ENCODE data around the gene ZMYM1.
A peak's percentile ranks its signal among the peaks of the same experiment; 100 is the strongest.
"Not testable (repeated sequence)": the region's sequence is repeated elsewhere in the genome, so short reads cannot be mapped to it uniquely, and the experiment has no call there.

Gene ZMYM1

DNA sequence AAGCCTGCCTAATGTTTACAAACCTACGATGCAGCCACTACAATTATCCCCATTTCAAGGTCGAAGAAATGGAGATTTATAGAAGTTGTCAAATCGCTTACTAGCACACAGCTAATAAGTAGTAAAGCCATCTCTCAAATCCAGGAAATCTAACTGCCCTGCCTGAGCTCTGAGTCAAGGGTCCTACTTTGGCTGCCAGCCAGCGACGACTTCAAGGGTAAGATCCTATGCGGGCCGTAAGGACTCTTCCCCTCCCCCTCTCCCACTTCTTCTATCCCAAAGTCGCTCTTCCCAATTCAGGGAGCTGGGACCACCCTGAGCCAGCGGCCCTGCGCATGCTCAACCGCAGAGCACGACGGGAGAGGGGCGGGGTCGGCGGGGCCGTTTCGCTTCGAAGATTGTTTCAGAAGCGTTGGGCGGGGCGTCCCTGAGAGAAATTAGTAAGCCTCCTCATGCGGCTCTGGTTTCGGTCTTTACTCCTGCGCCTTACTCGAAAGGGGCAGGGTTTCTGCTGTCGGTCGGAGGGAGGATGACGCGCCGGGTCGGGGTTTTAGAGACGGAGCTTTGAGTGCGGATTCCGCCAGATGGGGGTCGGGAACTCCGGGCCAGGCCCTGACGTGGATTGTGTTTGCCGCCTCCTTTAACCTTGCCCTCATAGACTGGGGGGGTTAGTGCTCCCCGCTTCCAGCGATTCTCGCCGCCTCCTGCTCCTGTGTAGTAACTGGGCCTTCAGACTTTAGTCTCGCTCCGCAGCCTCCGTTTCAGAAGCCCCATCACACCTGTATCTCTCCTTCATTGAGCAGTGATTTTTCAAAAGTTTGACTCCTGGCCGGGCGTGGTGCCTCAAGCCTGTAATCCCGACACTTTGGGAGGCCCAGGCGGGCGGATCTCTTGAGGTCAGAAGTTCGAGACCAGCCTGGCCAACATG lies at the start of gene ZMYM1:
Gene ZMYM1 (plus strand): TSS at position 383 of the 928 bp plus-strand sequence. CDS start 14,603 bp downstream, outside the sequence.
- DNase-seq (ENCODE audit: low read depth, low spot score) = peak; percentile 54

DNA sequence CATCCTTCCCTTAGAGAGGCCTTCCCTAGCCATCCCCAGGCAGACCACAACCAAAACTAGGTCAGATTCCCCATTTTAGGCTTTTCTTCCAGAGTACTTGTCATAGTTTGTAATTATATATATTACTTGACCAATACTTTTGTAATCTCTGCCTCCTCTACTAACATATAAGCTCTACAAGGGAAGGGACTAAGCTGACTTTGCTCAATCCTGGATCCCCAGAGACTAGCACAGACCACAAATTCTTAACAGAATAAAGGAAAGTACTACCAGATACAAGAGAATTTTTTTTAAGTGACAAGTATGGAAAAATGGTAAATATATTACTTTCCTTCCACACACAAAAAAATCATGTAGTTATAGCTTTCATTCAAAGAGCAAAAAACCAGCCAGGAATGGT lies 49.4 kb upstream of the ZMYM1 start:
- no peak for DNase-seq (ENCODE audit: low read depth, low spot score)

DNA sequence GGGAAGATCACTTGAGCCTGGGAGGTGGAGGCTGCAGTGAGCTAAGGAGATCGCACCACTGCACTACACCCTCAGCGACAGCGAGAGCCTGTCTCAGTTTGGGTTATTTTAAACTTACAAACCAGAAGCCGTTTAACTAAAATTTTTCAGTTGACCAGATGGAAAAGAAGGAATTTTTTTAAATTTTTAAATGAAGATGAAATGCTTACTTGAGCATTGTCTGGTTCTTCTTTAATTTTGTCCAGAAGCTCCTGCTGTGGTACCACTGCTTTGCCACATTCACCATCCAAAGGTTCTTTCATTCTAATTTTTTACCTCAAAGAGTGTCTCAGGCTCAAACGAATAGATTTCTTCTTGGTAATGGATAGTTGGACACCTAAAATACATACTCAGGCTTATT lies 48.8 kb upstream of the ZMYM1 start:
- no peak for DNase-seq (ENCODE audit: low read depth, low spot score)

DNA sequence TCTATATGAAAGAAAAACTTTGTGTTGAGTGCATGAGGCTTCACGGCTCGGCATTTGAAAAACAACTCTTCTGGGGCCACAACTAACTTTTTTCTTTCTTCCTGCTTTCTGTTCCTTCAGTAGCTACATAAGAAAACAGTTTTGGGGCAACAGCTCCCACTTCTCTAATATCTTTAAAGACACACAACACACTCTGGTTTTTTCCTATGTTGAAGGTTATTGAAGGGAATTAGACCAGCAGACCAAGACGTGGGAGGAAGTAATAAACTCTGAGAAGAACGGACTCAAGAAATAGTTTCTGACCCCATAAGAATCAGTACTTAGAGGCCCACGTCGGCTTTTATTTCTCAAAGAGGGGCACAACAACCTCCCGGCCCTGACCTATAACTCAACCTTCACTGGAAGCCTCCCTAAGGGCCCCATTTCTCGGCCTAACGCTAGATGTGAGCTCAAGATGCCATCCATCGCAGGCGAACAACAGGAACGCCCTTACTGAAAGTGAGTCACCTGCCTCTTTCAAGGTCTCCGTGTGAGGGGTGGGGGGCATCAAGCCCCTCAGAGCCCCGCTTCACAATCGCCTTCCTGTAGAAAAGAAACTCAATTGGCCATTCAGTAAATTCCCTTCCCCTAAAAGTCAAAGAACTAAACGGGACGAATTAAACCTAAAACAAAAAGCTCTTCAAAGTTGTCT lies 48.3 kb upstream of the ZMYM1 start:
- no peak for DNase-seq (ENCODE audit: low read depth, low spot score)

DNA sequence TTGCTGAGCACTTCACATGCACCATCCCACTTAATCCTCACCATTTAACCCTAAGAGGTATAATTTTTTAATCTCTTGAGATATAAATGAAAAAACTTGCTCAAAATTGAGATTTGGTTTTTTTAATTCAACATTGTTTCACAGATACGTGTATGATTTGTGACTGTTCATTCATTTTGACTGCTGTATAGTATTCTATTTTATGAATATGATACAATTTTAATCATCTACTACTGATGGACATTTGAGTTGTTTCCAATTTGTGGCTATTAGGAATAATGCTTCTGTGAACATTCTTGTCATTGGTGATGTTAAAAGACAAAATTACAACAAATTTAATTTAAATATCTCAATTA lies 46.8 kb upstream of the ZMYM1 start:
- DNase-seq (ENCODE audit: low read depth, low spot score) = no peak

DNA sequence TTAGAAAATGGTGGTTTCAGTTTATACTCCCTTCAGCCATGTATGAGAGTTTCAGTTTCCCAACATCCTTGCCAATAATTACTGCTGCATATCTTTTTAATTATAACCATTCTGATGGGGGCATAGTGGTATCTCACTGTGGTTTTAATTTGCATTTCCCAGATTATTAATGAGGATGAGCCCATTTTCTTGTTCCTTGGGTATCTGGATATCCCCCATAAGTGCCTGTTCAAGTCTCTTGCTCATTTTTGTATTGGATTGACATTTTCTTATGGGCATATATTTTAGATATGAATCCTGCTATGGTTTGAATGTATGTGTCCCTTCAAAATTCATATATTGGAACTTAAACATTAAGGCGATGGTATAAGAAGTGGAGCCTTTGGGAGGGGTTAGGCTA lies 45.8 kb upstream of the ZMYM1 start:
- DNase-seq (ENCODE audit: low read depth, low spot score) = no peak

DNA sequence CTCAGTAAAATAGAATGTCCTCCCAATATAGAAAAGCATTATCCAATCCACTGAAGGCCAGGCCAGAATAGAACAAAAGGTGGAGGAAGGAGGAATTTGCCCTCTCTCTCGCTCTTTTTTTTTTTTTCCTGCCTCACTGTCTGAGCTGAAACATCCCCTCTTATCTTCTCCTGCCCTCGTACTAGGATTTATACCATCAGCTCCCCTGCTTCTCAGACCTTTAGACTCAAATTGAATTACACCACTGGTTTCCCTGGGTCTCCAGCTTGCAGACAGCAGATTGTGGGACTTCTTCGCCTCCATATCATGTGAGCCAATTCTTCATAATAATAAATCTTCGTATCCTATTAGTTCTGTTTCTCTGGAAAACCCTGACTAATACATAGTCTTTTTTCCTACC lies 42.6 kb upstream of the ZMYM1 start:
- DNase-seq (ENCODE audit: low read depth, low spot score) = no peak

DNA sequence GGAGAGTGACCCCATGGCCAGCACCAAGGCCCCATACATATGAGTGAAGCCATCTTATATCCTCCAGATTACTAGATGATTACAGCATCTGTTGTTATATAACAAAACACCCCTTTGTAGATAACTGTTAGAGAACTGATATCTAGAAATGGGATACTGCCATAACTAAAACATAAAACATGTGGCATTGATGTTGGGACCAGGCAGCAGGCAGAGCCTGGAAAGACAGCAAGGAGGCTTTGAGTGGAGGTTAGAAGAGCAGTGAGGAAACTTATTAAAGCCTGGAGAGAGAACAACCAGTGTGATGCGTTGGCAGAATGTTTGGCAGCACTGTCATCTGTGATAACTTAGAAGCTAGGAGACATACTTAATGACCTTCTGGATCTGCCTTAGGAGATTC lies 42.0 kb upstream of the ZMYM1 start:
- DNase-seq (ENCODE audit: low read depth, low spot score) = no peak

DNA sequence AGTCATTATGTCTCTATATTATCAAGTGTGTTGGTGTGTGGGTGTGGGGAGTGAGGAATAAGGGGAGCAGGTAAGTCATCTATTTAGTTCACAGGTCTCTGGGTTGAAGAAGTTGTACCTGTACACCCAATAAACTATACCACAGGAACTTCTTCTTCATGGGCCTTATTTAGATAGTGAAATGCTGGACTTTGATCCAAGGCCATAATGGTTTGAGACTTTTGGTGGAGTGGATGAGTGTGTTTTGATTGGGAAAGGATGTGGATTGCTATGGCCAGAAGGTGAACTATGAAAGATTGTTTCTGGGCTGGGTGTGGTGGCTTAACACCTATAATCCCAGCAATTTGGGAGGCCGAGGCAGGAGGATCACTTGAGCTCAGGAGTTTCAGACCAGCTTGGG lies 40.5 kb upstream of the ZMYM1 start:
- no peak for DNase-seq (ENCODE audit: low read depth, low spot score)

DNA sequence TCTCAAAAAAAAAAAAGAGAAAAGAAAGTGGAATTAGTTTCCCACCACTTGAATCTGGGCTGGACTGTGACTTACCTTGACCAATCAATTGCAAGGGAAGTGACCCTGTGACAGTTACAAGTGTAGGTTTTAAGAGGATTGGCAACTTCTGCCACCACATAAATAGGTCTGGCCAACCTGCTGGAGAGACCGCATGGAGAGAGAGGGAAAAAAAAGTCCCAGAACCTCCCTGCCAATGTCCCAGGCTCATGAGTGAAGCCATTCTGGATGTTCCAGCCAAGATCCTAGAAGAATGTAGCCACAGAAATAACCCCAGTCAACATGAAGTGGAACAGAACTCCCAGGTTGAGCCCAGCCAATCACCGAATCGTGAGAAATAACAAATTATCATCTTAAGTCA lies 35.7 kb upstream of the ZMYM1 start:
- DNase-seq (ENCODE audit: low read depth, low spot score) = no peak

DNA sequence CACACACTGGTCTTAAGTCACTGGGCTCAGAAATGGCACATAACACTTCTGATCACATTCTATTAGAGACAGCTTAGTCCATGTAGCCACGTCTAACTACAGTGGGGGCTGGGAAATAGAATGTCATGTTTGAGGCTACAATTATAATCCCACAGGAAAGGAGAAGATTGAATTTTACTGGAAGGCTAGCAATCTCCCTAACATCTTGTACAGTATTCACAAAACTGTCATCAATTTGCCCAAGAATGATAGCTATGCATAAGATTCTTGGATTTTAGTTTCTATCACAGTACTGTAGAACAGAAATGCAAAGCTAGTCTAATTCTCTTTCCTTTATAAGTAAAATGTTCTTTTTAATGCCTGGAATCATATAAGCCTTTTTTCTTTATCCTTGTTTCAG lies 34.8 kb upstream of the ZMYM1 start:
- no peak for DNase-seq (ENCODE audit: low read depth, low spot score)

DNA sequence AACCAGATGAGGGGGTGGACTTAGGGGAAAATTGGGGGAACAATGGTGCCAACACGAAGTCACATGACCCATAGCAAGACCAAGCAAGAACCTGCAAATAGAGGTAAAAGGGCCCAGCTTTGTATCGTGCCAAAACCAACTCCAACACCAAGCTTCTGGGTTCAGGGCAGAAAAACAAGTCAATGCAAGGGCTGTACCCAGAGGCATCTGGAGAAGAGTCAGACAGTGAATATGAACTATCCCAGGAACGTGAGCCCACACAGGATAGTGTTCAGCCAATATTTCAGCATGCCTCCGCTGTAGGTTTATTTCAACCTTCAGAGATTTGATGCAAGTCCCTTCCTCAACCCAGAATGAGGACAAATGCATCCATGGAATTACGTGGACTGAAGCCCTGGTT lies 32.5 kb upstream of the ZMYM1 start:
- no peak for DNase-seq (ENCODE audit: low read depth, low spot score)

DNA sequence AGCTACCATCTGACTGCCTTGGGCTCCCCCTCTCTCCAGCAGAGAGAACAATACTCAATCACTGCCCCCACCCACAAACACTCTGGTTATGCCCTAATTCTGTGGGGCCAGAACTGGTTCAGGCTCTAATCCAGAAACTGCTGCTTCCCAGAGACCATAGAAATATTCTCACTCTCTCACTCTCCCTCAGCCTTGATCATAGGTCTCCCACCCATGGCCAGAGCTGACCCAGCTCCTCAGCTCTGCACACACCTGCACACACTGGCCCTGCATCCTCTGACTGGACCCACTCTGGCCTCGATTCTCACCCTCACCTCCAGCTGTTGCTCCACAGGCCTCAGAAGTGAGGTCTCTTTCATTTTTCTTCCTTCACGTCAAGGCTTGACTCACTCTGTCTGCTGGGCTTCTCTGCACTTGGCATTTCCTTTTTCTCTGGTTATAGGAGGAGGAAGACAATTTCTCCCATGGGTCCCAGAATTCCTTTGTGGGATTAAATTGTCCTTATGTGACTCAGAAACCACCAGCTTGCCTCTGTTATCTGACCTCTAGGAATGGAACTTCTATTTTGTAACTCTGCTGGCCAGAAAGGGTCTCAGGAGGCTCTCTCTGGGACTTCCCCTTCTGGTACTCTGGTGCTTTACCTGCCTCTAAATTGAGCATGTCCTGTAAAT lies 31.9 kb upstream of the ZMYM1 start:
- peak; percentile 58 for DNase-seq (ENCODE audit: low read depth, low spot score)

DNA sequence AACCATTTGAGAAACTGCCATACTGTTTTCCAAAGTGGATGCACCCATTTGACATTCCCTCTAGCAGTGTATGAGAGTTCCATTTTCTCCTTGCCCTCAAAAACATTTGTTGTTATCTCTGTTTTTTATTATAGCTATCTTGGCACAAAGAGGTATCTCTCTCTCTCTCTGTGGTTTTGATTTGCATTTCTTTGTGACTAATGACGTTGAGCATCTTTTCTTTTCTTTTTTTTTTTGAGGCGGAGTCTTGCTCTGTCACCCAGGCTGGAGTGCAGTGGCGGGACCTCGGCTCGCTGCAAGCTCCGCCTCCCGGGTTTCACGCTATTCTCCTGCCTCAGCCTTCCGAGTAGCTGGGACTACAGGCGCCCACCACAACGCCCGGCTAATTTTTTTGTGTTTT lies 30.1 kb upstream of the ZMYM1 start:
- DNase-seq (ENCODE audit: low read depth, low spot score) = no peak

DNA sequence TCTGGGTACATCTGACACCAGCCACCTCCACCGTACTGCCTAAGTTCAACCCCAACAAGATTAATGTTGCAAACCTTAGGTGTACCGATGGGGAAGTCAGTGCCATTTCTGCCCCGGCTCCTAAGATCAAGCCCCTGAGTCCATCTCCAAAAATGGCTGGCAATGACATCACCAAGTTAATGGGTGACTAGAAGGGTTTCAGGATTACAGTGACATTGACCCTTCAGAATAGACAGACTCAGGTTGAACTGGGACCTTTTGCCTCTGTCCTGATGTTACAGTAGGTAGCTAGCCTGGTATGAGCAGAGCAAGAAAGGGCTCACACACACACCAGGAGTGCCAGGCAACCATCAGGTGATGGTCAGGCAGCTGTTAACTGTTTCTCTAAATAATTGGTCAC lies 25.8 kb upstream of the ZMYM1 start:
- no peak for DNase-seq (ENCODE audit: low read depth, low spot score)

DNA sequence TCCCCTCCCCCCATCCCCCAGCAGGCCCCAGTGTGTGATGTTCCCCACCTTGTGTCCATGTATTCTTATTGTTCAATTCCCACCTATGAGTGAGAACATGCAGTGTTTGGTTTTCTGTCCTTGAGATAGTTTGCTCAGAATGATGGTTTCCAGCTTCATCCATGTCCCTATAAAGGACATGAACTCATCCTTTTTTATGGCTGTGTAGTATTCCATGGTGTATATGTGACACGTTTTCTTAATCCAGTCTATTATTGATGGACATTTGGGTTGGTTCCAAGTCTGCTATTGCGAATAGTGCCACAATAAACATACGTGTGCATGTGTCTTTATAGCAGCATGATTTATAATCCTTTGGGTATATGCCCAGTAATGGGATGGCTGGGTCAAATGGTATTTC lies 24.9 kb upstream of the ZMYM1 start:
- not testable (repeated sequence) for DNase-seq (ENCODE audit: low read depth, low spot score)

DNA sequence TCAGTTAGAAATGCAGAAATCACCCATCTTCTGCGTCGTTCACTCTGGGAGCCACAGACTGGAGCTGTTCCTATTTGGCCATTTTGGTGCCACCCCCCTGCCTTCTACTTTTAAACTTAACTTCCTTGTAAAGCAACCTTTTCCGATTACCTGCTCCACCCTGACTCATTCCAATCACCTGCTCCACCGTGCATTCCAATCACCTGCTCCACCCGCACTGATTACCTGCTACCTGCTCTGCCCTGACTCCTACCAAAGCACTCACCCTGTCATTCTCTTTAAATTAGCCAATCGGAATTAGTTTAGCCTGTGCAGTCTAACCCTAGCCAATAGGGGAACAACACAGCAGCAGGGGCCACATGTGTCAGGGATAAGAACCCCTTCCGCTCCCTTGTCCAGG lies 20.9 kb upstream of the ZMYM1 start:
- not testable (repeated sequence) for DNase-seq (ENCODE audit: low read depth, low spot score)

DNA sequence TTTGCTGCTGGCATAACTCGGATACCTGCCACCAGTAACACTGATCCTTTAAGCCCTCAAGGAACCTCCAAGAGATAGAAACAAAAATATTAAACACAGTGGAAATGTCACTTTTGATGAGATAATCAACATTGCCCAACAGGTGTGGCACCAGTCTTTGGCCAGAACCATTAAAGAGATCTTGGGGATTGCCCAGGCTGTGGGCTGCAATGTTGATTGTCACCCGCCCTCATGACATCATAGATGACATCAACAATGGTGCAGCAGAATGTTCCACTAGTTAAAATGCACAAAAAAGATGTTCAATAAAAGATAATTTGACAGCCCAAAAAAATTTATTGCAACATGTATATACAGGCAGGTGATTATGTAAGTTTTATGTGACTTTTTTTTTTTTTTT lies 20.2 kb upstream of the ZMYM1 start:
- no peak for DNase-seq (ENCODE audit: low read depth, low spot score)

DNA sequence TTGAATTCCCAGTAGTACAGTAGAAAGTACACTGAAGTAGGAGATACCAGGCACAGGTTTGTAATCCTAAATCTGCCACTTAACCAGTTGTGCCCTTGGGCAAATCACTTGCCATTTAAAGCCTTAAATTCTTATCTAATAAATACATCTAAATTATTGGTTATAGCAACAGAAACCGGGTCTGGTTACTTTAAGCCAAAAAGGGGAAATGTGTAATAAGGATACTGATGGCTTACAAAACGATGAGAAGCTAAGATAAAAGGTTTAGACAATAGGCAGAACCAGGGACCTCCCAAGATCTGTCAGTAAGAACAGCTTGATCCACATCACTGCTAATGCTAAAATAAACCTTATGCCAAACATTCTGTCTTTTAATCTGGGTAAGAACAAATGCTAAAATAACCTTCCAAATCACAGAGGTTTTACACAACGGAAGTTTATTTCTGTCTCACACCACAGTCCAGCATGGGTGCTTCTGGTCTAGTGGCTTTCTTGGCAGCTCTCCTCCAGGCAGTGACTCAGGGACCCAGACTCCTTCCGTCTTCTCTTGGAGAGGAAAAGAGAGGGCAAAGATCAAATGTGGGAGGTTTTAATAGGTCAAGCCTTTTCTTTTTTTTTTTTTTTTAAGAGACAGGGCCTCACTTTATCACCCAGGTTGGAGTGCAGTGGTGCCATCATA lies 16.5 kb upstream of the ZMYM1 start:
- DNase-seq (ENCODE audit: low read depth, low spot score) = no peak

DNA sequence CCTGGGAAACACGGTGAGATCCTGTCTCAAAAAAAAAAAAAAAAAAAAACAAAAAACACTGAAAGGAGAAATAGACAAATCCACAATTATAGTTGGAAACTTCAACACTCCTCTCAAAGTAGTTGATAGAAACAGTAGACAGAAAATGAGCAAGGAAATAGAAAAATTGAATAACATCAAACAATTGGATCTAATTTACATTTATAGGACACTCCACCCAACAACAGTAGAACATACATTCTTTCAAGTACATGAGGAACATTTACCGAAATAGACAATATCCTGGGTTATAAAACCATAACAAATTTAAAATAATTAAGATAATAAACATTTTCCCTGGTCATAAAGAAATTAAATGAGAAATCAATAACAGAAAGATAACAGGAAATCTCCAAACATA lies 14.9 kb upstream of the ZMYM1 start:
- DNase-seq (ENCODE audit: low read depth, low spot score) = no peak

DNA sequence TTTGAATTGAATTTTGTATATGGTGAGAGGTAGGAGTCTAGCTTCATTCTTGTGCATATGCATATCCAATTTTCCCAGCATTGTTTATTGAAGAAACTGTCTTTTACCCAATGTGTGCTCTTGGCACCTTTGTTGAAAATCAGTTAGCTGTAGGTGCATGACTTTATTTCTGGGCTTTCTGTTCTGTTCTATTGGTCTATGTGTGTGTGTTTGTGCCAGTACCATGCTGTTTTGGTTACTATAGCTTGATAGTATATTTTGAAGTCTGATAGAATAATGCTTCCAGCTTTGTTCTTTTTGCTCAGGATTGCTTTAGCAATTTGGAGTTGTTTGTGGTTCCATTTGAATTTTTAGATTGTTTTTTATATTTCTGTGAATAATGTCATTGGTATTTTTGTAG lies 9.4 kb upstream of the ZMYM1 start:
- DNase-seq (ENCODE audit: low read depth, low spot score) = no peak

DNA sequence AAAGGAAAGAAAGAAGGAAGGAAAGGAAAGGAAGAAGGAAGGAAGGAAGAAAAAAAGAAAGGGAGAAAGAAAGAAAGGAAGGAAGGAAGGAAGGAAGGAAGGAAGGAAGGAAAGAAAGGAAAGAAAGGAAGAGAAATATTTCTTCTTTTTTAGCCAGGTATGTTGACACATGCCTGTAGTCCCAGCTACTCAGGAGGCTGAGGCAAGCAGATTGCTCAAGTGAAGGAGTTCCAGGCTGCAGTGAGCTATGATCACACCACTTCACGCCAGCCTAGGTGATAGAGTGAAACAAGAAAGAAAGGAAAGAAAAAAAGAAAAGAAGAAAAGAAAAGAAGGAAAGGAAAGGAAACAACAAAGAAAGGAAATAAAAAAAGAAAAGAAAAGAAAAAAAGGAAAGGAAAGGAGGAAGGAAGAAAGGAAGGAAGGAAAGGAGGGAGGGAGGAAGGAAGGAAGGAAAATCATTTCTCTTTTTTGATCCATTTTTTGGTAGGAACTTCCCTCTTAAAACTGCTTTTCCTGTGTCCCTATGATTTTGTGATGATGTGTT lies 5.8 kb upstream of the ZMYM1 start:
- DNase-seq (ENCODE audit: low read depth, low spot score) = no peak
